ENCODE data around the gene ZNF235. TPM values are rescaled to one million over a fixed set of nuclear protein-coding genes. Genes with fewer than 3 reads are reported as not detected.

ZNF235 gene
- total RNA-seq, 1 donor from 2014 or later, result 6.5 TPM

DNA sequence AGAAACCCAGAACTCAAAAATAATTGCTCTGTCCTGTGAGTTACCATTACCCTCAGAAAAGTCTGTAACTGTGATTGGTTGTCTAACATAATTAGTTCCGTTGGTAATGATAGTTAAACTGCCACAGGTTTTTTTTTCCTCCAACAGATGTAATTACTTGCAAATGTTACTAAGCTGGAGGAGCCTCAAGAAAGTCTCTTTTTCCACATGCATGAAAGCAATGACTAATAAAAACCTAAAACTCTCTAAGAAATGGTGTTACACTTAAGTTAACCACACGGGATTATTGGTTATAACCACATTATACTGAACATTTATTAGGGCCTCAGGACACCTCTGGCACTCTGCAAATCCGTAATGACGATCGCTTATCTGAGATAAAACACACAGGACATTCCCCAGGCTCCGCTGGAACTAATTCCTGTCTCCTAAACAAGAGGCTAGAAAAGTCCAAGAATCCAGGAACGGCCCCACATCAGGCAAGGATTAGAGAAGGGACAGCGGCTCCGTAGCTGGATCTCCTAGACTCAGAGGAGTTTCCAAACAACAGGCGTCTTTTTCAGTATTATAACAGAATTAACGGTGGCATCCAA is 753 bp downstream of the ZNF235 start:
- TF ChIP-seq, protein P1, sequence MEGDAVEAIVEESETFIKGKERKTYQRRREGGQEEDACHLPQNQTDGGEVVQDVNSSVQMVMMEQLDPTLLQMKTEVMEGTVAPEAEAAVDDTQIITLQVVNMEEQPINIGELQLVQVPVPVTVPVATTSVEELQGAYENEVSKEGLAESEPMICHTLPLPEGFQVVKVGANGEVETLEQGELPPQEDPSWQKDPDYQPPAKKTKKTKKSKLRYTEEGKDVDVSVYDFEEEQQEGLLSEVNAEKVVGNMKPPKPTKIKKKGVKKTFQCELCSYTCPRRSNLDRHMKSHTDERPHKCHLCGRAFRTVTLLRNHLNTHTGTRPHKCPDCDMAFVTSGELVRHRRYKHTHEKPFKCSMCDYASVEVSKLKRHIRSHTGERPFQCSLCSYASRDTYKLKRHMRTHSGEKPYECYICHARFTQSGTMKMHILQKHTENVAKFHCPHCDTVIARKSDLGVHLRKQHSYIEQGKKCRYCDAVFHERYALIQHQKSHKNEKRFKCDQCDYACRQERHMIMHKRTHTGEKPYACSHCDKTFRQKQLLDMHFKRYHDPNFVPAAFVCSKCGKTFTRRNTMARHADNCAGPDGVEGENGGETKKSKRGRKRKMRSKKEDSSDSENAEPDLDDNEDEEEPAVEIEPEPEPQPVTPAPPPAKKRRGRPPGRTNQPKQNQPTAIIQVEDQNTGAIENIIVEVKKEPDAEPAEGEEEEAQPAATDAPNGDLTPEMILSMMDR (IDR thresholded peaks at IDR 0.05), result no peak
- Histone ChIP-seq H3K4me3 (peak overlapping the region; percentile 96), H3K27me3 (ENCODE audit: low read depth) (no peaks in the 10 kb centered on the region), H3K27ac (peak overlapping the region; percentile 76), H3K9me3 (peaks cover 31% of the 10 kb centered on the region), H3K36me3 (peaks cover 35% of the 10 kb centered on the region), H3K4me1 (peaks cover 14% of the 10 kb centered on the region)
- intact Hi-C loops (cut with DNase I), result no loop called here
- DNase-seq (no peak), ATAC-seq (no peak)

DNA sequence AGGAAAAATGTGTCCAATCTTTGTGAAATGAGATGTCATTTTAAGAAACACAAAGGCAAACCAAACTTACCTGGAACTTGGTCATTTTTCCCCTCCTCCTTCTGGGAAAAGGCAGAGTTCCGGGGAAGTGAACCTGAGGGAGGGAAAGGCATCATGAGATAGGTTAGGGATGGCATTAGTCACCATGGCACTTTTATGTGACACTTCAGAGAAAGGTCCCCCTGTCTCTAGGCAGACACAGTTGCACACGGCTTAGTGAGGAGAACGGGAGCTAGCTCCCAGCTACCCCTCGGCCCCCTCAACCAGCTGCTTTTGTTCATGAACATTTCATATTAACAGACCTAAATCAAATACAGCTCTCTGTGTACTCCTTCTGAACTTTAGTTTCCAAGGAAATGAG is 1.5 kb downstream of the ZNF235 start:
- no peak for DNase-seq
- intact Hi-C loops (cut with DNase I), result no loop called here
- no peak overlapping the region for H3K4me3 ChIP-seq

DNA sequence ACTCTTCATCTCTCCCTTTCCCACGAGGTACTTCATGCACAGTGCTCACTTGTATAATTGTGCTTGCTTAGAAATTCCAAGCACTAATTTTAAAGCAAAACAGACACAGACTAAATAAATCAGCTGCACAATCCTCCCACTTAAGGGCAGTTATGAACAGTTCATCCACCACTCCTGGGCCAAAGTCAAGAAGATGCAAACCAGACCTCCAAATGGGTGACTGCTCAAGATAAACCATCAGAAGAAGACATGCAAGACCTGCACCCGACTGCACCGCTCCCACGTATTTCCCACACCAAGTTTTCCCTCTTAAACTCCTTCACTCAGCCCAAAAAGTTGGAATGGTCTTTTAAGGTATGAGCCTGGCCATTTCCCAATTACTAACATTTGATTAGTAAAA is 19.9 kb downstream of the ZNF235 start:
- H3K36me3 ChIP-seq, result peaks cover 28% of the 10 kb centered on the region
- intact Hi-C loops (cut with DNase I), result no loop called here
- no peaks in the 10 kb centered on the region for H3K4me1 ChIP-seq
- H3K4me3 ChIP-seq, result no peak overlapping the region
- DNase-seq (no peak), ATAC-seq (no peak)
- TF ChIP-seq, protein P1 (IDR thresholded peaks at IDR 0.05), result no peak
- no peaks in the 10 kb centered on the region for H3K27me3 ChIP-seq (ENCODE audit: low read depth)
- peaks cover 98% of the 10 kb centered on the region for H3K9me3 ChIP-seq
- H3K27ac ChIP-seq, result no peak overlapping the region

More for the DNA sequence above, 1.5 kb downstream of the ZNF235 start:
- Histone ChIP-seq H3K9me3 (peaks cover 27% of the 10 kb centered on the region), H3K4me1 (peaks cover 14% of the 10 kb centered on the region), H3K27me3 (ENCODE audit: low read depth) (no peaks in the 10 kb centered on the region), H3K27ac (no peak overlapping the region), H3K36me3 (peaks cover 43% of the 10 kb centered on the region)
- TF ChIP-seq, protein P1 (IDR thresholded peaks at IDR 0.05), result no peak
- ATAC-seq, result no peak

DNA sequence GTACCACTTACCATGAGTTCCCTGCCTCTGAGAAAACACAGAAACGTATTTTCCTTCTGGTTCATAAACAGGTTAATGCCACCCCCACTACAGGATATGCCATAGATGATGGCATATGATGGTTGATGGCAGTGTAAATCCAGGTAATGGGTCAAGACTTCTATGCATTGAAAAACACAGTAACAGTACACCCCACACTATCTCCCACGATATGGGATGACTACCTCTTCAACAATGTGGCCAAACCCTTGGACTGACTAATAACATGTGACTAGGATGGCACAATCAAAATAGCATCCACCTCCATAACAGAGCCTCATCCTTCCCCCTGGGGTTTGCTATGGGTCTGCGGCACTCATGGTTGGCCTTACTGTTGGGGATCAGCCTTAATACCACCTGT is 22.0 kb downstream of the ZNF235 start:
- no peak overlapping the region for H3K4me3 ChIP-seq
- H3K27ac ChIP-seq, result no peak overlapping the region
- DNase-seq (no peak), ATAC-seq (no peak)
- H3K9me3 ChIP-seq, result peaks cover 96% of the 10 kb centered on the region
- H3K4me1 ChIP-seq, result no peaks in the 10 kb centered on the region
- no peaks in the 10 kb centered on the region for H3K27me3 ChIP-seq (ENCODE audit: low read depth)
- TF ChIP-seq, protein P1 (IDR thresholded peaks at IDR 0.05), result no peak
- intact Hi-C loops (cut with DNase I), result no loop called here
- H3K36me3 ChIP-seq, result peaks cover 7% of the 10 kb centered on the region

DNA sequence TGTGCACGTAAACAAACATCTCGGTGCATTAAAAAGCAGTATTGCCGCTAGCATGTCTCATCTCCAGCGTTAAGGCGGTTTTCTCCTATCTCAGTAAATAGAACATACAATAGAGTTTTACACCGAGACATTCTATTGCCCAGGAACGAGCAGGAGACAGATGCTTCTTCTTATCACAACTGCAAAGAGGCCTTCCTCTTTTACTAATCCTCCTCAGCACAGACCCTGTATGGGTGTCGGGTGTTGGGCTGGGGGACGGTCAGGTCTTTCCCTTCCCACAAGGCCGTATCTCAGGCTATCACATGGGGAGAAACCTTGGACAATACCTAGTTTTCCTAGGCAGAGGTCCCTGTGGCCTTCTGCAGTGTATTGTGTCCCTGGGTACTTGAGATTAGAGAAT is 23.9 kb downstream of the ZNF235 start:
- no peak overlapping the region for H3K4me3 ChIP-seq
- peaks cover 93% of the 10 kb centered on the region for H3K9me3 ChIP-seq
- H3K27ac ChIP-seq, result no peak overlapping the region
- no peaks in the 10 kb centered on the region for H3K27me3 ChIP-seq (ENCODE audit: low read depth)
- intact Hi-C loops (cut with DNase I), result no loop called here
- no peaks in the 10 kb centered on the region for H3K4me1 ChIP-seq
- no peaks in the 10 kb centered on the region for H3K36me3 ChIP-seq
- no peak for ATAC-seq
- TF ChIP-seq, protein P1 (IDR thresholded peaks at IDR 0.05), result no peak
- no peak for DNase-seq
